ENCODE results near the gene MAPK11. TPM values are rescaled to one million over a fixed set of nuclear protein-coding genes. Genes with fewer than 3 reads are reported as not detected.

The MAPK11 gene
- total RNA-seq, 1 donor from 2014 or later = 21.8 TPM

- DNase-seq (ENCODE audit: low read depth in 2 of 2) = no peak
These were observed 42.5 kb downstream of the MAPK11 start for GRCh38 chr22:50227579-50228215.

- DNase-seq (ENCODE audit: low read depth in 2 of 2) = no peak
These were observed 43.4 kb downstream of the MAPK11 start for GRCh38 chr22:50226875-50227165.

GRCh38 chr22:50226063-50226874 lies 43.9 kb downstream of the MAPK11 start:
- no peak for DNase-seq (ENCODE audit: low read depth in 2 of 2)

GRCh38 chr22:50225200-50225969 lies 44.8 kb downstream of the MAPK11 start:
- DNase-seq (ENCODE audit: low read depth in 2 of 2) = no peak

GRCh38 chr22:50224071-50224470 lies 46.1 kb downstream of the MAPK11 start:
- DNase-seq (ENCODE audit: low read depth in 2 of 2) = no peak

GRCh38 chr22:50222508-50222907 lies 47.7 kb downstream of the MAPK11 start:
- DNase-seq (ENCODE audit: low read depth in 2 of 2) = no peak

GRCh38 chr22:50221410-50222300 lies 48.5 kb downstream of the MAPK11 start:
- no peak for DNase-seq (ENCODE audit: low read depth in 2 of 2)

- no peak for DNase-seq (ENCODE audit: low read depth in 2 of 2)
These were observed 49.4 kb downstream of the MAPK11 start for GRCh38 chr22:50220603-50221409.

GRCh38 chr22:50219800-50220602 lies 50.2 kb downstream of the MAPK11 start:
- no peak for DNase-seq (ENCODE audit: low read depth in 2 of 2)

- peak; percentile 63 to 94 for DNase-seq (ENCODE audit: low read depth in 2 of 2)
These were observed 51.0 kb downstream of the MAPK11 start for GRCh38 chr22:50218996-50219727.

- no peak for DNase-seq (ENCODE audit: low read depth in 2 of 2)
These were observed 51.8 kb downstream of the MAPK11 start for GRCh38 chr22:50218153-50218995.

- no peak for DNase-seq (ENCODE audit: low read depth in 2 of 2)
These were observed 52.5 kb downstream of the MAPK11 start for GRCh38 chr22:50217543-50218152.

GRCh38 chr22:50216684-50217520 lies 53.3 kb downstream of the MAPK11 start:
- no peak for DNase-seq (ENCODE audit: low read depth in 2 of 2)

- no peak for DNase-seq (ENCODE audit: low read depth in 2 of 2)
These were observed 54.0 kb downstream of the MAPK11 start for GRCh38 chr22:50216055-50216683.

- DNase-seq (ENCODE audit: low read depth in 2 of 2) = no peak
These were observed 54.7 kb downstream of the MAPK11 start for GRCh38 chr22:50215297-50216054.

All from lung microvascular endothelial cell (primary cell).